T follicular helper cell (primary cell): ENCODE results near the gene MRPS14.

ENCODE experiments used
- DNase-seq: peaks from one replicate; pipeline ENCODE4 v3.0.0-alpha.2; 2020; ENCODE audit warnings: low read depth

Gene MRPS14

GRCh38 chr1:174984952-174985351, 38.3 kb downstream of the MRPS14 start:
- no peak for DNase-seq

GRCh38 chr1:174982971-174983689, 40.1 kb downstream of the MRPS14 start:
- no peak for DNase-seq

GRCh38 chr1:174976436-174977108, 46.7 kb downstream of the MRPS14 start:
- DNase-seq = no peak

GRCh38 chr1:174975764-174976163, 47.5 kb downstream of the MRPS14 start:
- DNase-seq = no peak

DNA sequence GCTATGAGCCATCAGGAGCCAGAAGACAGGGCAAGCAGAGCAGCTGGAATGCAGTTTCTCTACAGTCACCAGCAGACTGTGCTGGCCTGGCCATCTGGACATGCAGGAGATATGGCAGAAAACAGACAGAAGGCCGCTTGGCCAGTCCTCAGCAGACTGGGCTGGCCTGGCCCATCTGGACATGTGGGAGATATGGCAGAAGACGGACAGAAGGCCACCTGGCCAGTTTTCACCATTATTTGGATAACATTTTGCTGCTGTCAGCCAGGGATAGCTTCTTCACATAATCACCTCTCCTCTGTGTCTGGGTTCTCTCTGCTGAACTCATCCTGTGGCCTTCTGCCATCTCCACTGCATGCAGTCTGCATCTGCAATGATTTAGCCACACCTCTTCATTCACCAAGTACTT, 48.5 kb downstream of the MRPS14 start:
- no peak for DNase-seq

DNA sequence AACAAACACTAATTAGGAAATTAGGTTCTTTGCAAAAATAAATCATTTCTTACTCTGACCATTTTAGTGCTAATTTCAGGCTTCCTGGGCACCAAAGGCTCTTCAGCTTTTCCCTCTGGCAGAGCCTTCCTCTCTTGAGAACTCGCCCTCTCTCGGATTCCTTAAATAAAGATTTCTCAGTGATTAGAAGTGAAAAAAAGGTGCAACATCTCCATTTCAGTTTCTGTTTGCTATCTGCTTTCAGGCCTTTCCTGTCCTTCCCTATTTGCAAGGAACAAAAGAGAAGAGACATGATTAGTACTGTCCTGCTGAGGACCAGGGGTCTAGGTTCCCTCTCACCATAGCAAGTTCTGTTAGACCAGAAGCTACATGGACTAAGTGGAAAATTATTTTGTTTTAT, 51.3 kb downstream of the MRPS14 start:
- no peak for DNase-seq

DNA sequence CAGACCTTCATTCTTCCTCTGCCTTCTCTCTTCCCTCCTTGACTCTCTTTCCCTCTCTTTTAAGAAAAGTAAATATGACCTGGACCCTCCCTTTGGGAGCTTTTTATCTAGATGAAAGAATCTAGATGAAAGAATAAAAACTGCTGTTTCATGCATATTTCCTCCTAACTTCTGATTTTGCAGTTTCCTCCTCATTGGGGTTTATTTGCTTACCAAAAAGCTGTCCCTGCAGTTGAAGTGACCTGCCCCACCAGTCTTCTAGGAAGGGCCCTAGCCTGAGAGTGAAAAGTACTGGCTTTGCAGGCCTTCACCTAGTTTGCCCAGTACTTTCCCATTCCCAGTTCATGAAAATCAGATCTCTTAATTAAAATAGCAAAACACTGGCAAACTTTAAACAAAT, 51.8 kb downstream of the MRPS14 start:
- DNase-seq = no peak

DNA sequence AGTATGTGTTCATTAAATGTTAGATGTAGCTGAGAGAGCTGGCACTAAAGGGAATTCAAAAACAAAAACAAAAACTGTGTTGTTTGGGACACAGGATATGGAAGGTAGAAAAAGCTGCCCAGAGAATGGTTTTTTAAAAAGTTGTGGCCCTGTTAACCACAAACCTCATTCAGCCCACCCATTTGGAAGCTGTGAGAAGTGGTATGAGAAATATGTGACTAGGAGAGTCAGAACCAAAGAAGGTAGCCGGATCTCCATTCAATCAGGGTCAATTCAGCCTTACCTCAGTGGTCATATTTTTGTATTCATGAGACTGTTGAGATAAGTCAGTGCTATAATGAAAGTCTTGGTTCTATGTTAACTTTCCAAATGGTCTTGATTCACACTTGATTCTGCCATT, 53.2 kb downstream of the MRPS14 start:
- DNase-seq = no peak

- peak; percentile 23 for DNase-seq
These were observed 54.4 kb downstream of the MRPS14 start for GRCh38 chr1:174968750-174969244.

DNA sequence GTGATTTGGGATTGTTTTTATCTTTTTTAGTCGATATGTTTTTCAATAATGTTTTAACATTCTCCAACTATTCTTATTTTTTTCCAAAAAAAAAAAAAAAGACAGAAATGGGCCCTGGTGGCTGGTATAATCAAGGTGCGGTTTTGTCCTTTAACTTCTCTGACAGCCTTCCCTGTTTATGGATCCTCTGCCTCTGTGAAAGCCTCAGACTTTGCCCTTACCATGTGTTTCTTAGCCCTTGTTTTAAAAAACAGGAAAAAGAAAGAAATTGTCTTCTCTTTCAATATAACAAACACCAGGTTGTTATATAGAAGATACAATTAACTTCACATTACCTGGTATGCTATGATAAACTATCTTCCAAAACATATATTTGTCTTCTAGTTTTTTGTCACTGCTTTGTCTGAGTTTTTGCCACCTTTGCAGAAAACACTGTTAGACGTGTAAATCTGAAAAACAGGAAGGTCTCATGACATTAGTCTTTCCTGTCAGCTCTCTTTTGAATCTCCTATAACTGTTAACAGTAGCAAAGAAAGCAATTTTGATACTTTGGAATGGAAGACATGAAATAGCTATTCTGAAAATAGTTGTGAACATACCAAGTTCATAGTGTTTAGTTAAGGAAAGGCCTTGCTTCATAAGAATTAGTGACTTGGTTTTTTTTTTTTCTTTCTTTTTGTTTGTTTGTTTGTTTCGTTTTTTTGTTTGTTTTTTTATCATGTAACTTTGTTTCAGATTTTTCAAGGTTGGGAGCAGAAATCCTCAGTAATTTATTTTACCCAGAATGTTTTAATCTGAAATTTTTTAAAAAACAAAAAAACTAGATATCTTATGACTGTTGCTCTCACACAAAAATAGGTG, 55.1 kb downstream of the MRPS14 start:
- no peak for DNase-seq

- no peak for DNase-seq
These were observed 57.1 kb downstream of the MRPS14 start for GRCh38 chr1:174966008-174966572.

- no peak for DNase-seq
These were observed 57.7 kb downstream of the MRPS14 start for GRCh38 chr1:174965362-174966007.

- DNase-seq = peak; percentile 6
These were observed 58.3 kb downstream of the MRPS14 start for GRCh38 chr1:174964972-174965361.

DNA sequence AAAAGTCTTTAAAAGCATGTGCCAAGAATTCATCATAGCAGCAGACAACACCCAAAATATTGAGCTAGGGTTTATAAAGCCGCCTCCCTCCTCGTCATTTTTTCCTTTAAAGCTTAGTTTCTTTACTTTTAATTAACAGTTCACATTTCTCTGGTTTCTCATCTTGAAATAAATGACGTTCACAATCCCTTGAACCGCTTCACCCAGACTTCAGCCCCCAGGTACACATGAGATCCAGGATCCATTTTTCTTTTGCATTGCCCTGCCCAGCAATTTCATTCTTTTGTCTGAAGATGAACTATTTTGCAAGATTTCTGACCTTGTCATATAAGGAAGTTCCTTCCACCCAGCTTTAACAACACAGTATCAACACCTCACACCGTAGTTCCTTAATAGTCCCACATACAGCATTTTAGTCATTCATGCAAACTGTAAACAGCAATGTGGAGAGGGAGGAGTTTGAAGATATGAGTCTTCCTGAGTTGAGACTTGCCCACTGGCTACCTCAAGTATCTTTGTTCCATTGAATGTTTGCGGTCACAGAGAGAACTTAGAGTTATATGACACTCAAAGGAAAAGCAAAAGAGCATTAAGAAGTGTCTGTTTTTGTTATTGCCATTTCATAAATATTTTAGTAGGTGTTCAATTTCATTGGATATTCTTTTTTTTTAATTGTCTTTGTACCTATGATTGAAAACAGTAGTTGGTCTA, 58.8 kb downstream of the MRPS14 start:
- DNase-seq = peak; percentile 16

GRCh38 chr1:174963529-174964125, 59.6 kb downstream of the MRPS14 start:
- DNase-seq = no peak
